ENCODE results near the gene PYROXD2. TPM values are rescaled to one million over a fixed set of nuclear protein-coding genes. Genes with fewer than 3 reads are reported as not detected.

The PYROXD2 gene
- total and polyA plus RNA-seq, 2 of the 13 experiments (the other 11 are each of a cell fraction or from before 2014, with no cell fraction given) = 2.0 to 6.2 TPM

- no peak for TF ChIP-seq ZBED4 (CRISPR knock-in tag; IDR thresholded peaks at IDR 0.05; ENCODE audit: borderline replicate concordance)
- no peak for TF ChIP-seq PREB (CRISPR knock-in tag; IDR thresholded peaks at IDR 0.05)
- 0 out of 2 replicates have a peak, but pooled peaks have one; percentile 47 for TF ChIP-seq ZFP36L2 (CRISPR knock-in tag; IDR thresholded peaks at IDR 0.05)
- TF ChIP-seq, protein P1, sequence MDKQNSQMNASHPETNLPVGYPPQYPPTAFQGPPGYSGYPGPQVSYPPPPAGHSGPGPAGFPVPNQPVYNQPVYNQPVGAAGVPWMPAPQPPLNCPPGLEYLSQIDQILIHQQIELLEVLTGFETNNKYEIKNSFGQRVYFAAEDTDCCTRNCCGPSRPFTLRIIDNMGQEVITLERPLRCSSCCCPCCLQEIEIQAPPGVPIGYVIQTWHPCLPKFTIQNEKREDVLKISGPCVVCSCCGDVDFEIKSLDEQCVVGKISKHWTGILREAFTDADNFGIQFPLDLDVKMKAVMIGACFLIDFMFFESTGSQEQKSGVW (CRISPR knock-in tag; IDR thresholded peaks at IDR 0.05; ENCODE audit: borderline replicate concordance) = no peak
- no peak for TF ChIP-seq ZNF674 (CRISPR knock-in tag; IDR thresholded peaks at IDR 0.05; ENCODE audit: low read depth)
- no peak for TF ChIP-seq CREM (IDR thresholded peaks at IDR 0.05)
- no peak for TF ChIP-seq CREM (CRISPR knock-in tag; IDR thresholded peaks at IDR 0.05)
- peak; percentile 71; the same call in 1 of the 2 replicates for TF ChIP-seq MYC (CRISPR knock-in tag; IDR thresholded peaks at IDR 0.05; ENCODE audit: borderline replicate concordance)
- peak; percentile 52; the same call in 1 of the 2 replicates for TF ChIP-seq SAFB2 (CRISPR knock-in tag; IDR thresholded peaks at IDR 0.05; ENCODE audit: borderline replicate concordance, low read depth)
- TF ChIP-seq ZNF780A (CRISPR knock-in tag; IDR thresholded peaks at IDR 0.05) = peak; percentile 59; the same call in 1 of the 2 replicates
- peak; percentile 41; the same call in 1 of the 2 replicates for TF ChIP-seq ZNF556 (CRISPR knock-in tag; IDR thresholded peaks at IDR 0.05; ENCODE audit: borderline replicate concordance)
- TF ChIP-seq MTA1 (CRISPR knock-in tag; IDR thresholded peaks at IDR 0.05; ENCODE audit: borderline replicate concordance) = 0 out of 2 replicates have a peak, but pooled peaks have one; percentile 18
- peak; percentile 82 for TF ChIP-seq SPEN (CRISPR knock-in tag; IDR thresholded peaks at IDR 0.05; ENCODE audit: low read depth)
- TF ChIP-seq HNRNPK (IDR thresholded peaks at IDR 0.05; ENCODE audit: low read depth, low read length, poor library complexity, severe bottlenecking) = no peak
- no peak; the same call in 1 of the 2 replicates for TF ChIP-seq TMF1 (CRISPR knock-in tag; IDR thresholded peaks at IDR 0.05; ENCODE audit: low read depth)
- TF ChIP-seq ETV5 (CRISPR knock-in tag; IDR thresholded peaks at IDR 0.05; ENCODE audit: borderline replicate concordance) = peak; percentile 67
- TF ChIP-seq RXRA (CRISPR knock-in tag; IDR thresholded peaks at IDR 0.05) = peak; percentile 19; the same call in 1 of the 2 replicates
- peak; percentile 38; the same call in 1 of the 2 replicates for TF ChIP-seq NCOA2 (CRISPR knock-in tag; IDR thresholded peaks at IDR 0.05)
- no peak for TF ChIP-seq IRF2 (CRISPR knock-in tag; IDR thresholded peaks at IDR 0.05)
- peak; percentile 86 for TF ChIP-seq ELF1 (CRISPR knock-in tag; IDR thresholded peaks at IDR 0.05)
- TF ChIP-seq ZNF3 (CRISPR knock-in tag; IDR thresholded peaks at IDR 0.05) = no peak
- TF ChIP-seq MED1 (CRISPR knock-in tag; IDR thresholded peaks at IDR 0.05) = peak; percentile 62; the same call in 1 of the 2 replicates
- TF ChIP-seq, protein P2, sequence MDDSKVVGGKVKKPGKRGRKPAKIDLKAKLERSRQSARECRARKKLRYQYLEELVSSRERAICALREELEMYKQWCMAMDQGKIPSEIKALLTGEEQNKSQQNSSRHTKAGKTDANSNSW (CRISPR knock-in tag; IDR thresholded peaks at IDR 0.05; ENCODE audit: borderline replicate concordance) = no peak; the same call in 1 of the 2 replicates
Measured at GRCh38 chr10:98414932-98415730, at the start of gene PYROXD2 (continued).
